Fibroblast of mammary gland (primary cell): ENCODE data around the gene CLCN3.
A peak's percentile ranks its signal among the peaks of the same experiment; 100 is the strongest.
"Not testable (repeated sequence)": the region's sequence is repeated elsewhere in the genome, so short reads cannot be mapped to it uniquely, and the experiment has no call there.

Experiments used
- DNase-seq: peaks from one replicate; pipeline ENCODE4 v3.0.0-alpha.2; 2010; ENCODE audit warnings: low read depth
- H3K4me3 ChIP-seq: 2 replicates; pipeline ENCODE4 v1.5.1; 2011; ENCODE audit warnings: low read depth, mild to moderate bottlenecking, low read length, moderate library complexity; ENCODE audit not compliant: control insufficient read depth
- CTCF ChIP-seq: conservative IDR thresholded peaks from 2 replicates; pipeline ENCODE4 v1.5.1; 2011; ENCODE audit warnings: low read depth, low read length, inconsistent platforms; ENCODE audit not compliant: control insufficient read depth, insufficient read depth

CLCN3 gene

GRCh38 chr4:169619958-169620879 is at the start of gene CLCN3:
Gene CLCN3 (plus strand): TSS chr4:169620578. CDS start chr4:169635929, 15,351 bp downstream.
- DNase-seq = peak; percentile 96
- H3K4me3 ChIP-seq = peak within 1 kb of the TSS; percentile 89
- no peak for TF ChIP-seq CTCF

GRCh38 chr4:169571012-169571411 is 49.4 kb upstream of the CLCN3 start:
- H3K4me3 ChIP-seq, DNase-seq: not testable (repeated sequence)

GRCh38 chr4:169571435-169571834 is 48.9 kb upstream of the CLCN3 start:
- no peak for DNase-seq
- TF ChIP-seq CTCF = no peak
- no peak overlapping the region for H3K4me3 ChIP-seq

- TF ChIP-seq CTCF = no peak
- H3K4me3 ChIP-seq = no peak overlapping the region
Observed at GRCh38 chr4:169573889-169574288, 46.5 kb upstream of the CLCN3 start.

GRCh38 chr4:169582203-169582602 is 38.2 kb upstream of the CLCN3 start:
- TF ChIP-seq CTCF = no peak
- DNase-seq = no peak
- no peak overlapping the region for H3K4me3 ChIP-seq

More at GRCh38 chr4:169573889-169574288, 46.5 kb upstream of the CLCN3 start:
- no peak for DNase-seq

GRCh38 chr4:169582706-169583105 is 37.7 kb upstream of the CLCN3 start:
- DNase-seq = peak; percentile 49
- no peak overlapping the region for H3K4me3 ChIP-seq
- no peak for TF ChIP-seq CTCF

- no peak overlapping the region for H3K4me3 ChIP-seq
- TF ChIP-seq CTCF = no peak
- peak; percentile 56 for DNase-seq
Observed at GRCh38 chr4:169583563-169583962, 36.8 kb upstream of the CLCN3 start.
